NT2/D1 (cell line): ENCODE results near the gene CLEC9A.

Experiments used
- DNase-seq: peaks from one replicate; pipeline ENCODE4 v3.0.0-alpha.2; 2011; ENCODE audit warnings: low read depth, low spot score
- H3K27me3 ChIP-seq: 2 replicates; pipeline ENCODE4 v1.6.0; 2011; ENCODE audit warnings: mild to moderate bottlenecking; ENCODE audit not compliant: insufficient read length, insufficient read depth
- H3K36me3 ChIP-seq: 2 replicates; pipeline ENCODE4 v1.6.1; 2011; ENCODE audit warnings: mild to moderate bottlenecking, low read length, mixed read lengths; ENCODE audit not compliant: insufficient read depth, insufficient read length
- H3K4me1 ChIP-seq: 2 replicates; pipeline ENCODE4 v1.5.1; 2011; ENCODE audit not compliant: insufficient read depth, insufficient read length
- H3K4me3 ChIP-seq: 2 replicates; pipeline ENCODE4 v1.5.1; 2011; ENCODE audit warnings: low read depth; ENCODE audit not compliant: insufficient read length
- H3K9ac ChIP-seq: 2 replicates; pipeline ENCODE4 v1.6.0; 2011; ENCODE audit warnings: low read depth; ENCODE audit not compliant: insufficient read length
- H3K9me3 ChIP-seq: 2 replicates; pipeline ENCODE4 v1.5.1; 2011; ENCODE audit warnings: mild to moderate bottlenecking, low read length; ENCODE audit not compliant: insufficient read depth
- SUZ12 ChIP-seq: IDR thresholded peaks from 2 replicates; pipeline ENCODE4 v1.6.1; 2011; ENCODE audit not compliant: insufficient read length, insufficient read depth; ENCODE audit errors: extremely low read depth
- YY1 ChIP-seq: IDR thresholded peaks from 2 replicates; pipeline ENCODE4 v1.6.1; 2011; ENCODE audit not compliant: insufficient read length, insufficient read depth
- ZNF274 ChIP-seq: IDR thresholded peaks from 2 replicates; pipeline ENCODE4 v1.6.1; 2011; ENCODE audit warnings: mild to moderate bottlenecking, low read depth, low read length

The CLEC9A gene

GRCh38 chr12:10067264-10067663 lies 36.8 kb downstream of the CLEC9A start:
- Histone ChIP-seq H3K4me3 (no peak overlapping the region), H3K9ac (no peak overlapping the region), H3K4me1 (no peaks in the 10 kb centered on the region), H3K9me3 (no peaks in the 10 kb centered on the region), H3K27me3 (no peaks in the 10 kb centered on the region), H3K36me3 (no peaks in the 10 kb centered on the region)
- no peak for TF ChIP-seq SUZ12
- no peak for TF ChIP-seq YY1
- no peak for TF ChIP-seq ZNF274
- DNase-seq, result no peak

DNA sequence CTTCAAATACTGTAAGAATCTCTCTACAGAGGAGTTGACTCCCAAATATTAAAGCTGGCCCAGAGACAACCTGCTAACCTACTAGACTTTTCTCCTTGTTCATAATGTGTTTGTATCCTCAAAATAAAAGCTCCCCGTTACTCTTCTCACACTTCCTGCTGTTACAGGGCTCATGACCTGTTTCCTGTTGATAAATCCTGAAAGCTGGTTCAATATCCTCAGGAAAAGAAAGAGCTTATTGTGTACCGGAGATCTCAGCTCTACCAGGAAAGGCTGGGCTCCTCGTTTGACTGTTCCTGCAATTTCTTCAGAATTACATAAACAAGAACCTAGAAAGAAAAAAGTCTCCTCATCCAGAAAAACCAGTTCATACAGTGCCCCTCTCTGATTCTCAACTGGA lies 37.5 kb downstream of the CLEC9A start:
- TF ChIP-seq ZNF274 (no peak), YY1 (no peak), SUZ12 (no peak)
- H3K9ac ChIP-seq, result no peak overlapping the region
- H3K4me1 ChIP-seq, result no peaks in the 10 kb centered on the region
- no peak for DNase-seq
- no peaks in the 10 kb centered on the region for H3K36me3 ChIP-seq
- no peak overlapping the region for H3K4me3 ChIP-seq
- H3K27me3 ChIP-seq, result no peaks in the 10 kb centered on the region
- H3K9me3 ChIP-seq, result no peaks in the 10 kb centered on the region

DNA sequence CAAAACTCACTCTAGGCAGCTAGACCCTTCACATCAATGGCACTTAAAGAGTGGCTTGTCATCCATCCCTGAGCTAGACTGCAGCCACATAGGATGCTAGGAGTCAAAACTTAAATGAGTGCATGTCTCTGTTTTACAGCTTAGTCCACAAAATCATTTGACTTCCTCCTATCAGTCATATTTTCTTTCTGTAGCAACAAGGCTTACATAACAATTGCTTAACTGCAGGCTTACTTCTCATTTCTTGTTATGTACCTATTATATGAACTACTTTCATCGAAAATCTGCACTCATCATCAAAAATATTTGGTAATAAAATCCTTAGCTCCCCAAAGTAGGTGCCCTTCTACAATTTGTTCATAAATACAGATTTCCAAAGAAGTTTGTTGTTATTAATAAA lies 38.2 kb downstream of the CLEC9A start:
- Histone ChIP-seq H3K4me3 (no peak overlapping the region), H3K27me3 (no peaks in the 10 kb centered on the region), H3K9me3 (no peaks in the 10 kb centered on the region), H3K4me1 (no peaks in the 10 kb centered on the region), H3K36me3 (no peaks in the 10 kb centered on the region), H3K9ac (no peak overlapping the region)
- DNase-seq, result no peak
- TF ChIP-seq SUZ12, result no peak
- no peak for TF ChIP-seq ZNF274
- TF ChIP-seq YY1, result no peak

DNA sequence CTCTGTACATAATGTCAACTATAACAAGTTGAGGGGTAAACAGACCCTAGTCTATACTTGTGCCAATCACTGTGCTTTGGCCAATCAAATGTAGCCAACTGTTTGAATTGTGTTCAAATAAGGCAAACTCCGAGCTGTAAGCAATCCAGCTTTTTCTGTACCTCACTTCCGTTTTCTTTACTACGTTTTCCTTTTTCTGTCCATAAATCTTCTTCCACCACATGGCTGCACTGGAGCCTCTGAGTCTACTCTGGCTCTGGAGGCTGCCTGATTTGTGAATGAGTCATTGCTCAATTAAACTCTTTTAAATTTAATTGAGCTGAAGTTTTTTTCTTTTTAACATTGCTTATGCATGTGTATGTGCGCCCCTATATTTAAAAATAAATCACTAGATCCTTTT lies 38.6 kb downstream of the CLEC9A start:
- Histone ChIP-seq H3K9ac (no peak overlapping the region), H3K4me3 (no peak overlapping the region), H3K27me3 (no peaks in the 10 kb centered on the region), H3K9me3 (no peaks in the 10 kb centered on the region), H3K36me3 (no peaks in the 10 kb centered on the region), H3K4me1 (no peaks in the 10 kb centered on the region)
- DNase-seq, result no peak
- TF ChIP-seq YY1, result no peak
- no peak for TF ChIP-seq ZNF274
- no peak for TF ChIP-seq SUZ12

DNA sequence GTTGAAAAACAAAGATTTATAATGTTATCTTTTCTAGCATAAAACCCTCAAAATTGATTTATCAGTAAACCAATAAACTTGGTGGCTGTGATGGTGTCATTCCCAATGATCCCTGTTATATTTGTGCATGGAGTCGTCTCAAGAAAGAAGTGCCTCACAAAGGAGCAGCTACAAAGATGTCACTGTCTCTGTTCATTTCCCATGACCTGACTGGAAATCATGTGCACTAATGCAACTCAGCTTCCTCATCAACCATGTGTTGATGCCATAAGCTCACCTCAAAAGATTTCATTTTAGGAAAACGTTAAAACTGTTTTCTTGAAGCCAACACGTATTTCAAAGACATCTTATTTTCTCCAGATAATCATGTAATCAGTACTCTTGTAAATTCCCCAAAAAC lies 39.5 kb downstream of the CLEC9A start:
- Histone ChIP-seq H3K4me1 (no peaks in the 10 kb centered on the region), H3K9me3 (no peaks in the 10 kb centered on the region), H3K36me3 (no peaks in the 10 kb centered on the region), H3K9ac (no peak overlapping the region), H3K4me3 (no peak overlapping the region), H3K27me3 (no peaks in the 10 kb centered on the region)
- TF ChIP-seq ZNF274 (no peak), YY1 (no peak), SUZ12 (no peak)
- DNase-seq, result no peak

- TF ChIP-seq ZNF274 (no peak), SUZ12 (no peak)
- Histone ChIP-seq H3K27me3 (no peaks in the 10 kb centered on the region), H3K9me3 (no peaks in the 10 kb centered on the region), H3K36me3 (no peaks in the 10 kb centered on the region), H3K9ac (no peak overlapping the region), H3K4me1 (no peaks in the 10 kb centered on the region), H3K4me3 (no peak overlapping the region)
- no peak for DNase-seq
These were observed 39.9 kb downstream of the CLEC9A start for GRCh38 chr12:10070380-10070779.

DNA sequence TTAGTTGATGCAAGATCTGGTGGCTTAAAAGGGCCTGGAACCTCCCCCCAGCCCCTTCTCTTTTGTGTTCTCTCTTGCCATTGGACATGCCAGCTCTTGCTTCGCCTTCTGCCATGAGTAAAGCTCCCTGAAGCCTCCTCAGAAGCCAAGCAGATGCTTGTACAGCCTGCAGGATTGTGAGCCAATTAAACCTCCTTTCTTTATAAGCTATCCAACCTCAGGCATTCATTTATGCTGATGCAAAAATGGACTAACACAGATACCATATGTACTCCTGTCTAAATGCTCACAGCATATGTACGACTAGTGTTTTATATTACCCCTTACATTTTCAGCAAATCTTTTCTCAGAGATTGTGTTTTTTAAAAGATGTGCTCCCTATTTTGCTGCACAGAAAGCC lies 41.6 kb downstream of the CLEC9A start:
- no peaks in the 10 kb centered on the region for H3K4me1 ChIP-seq
- TF ChIP-seq SUZ12 (no peak), YY1 (no peak), ZNF274 (no peak)
- no peaks in the 10 kb centered on the region for H3K9me3 ChIP-seq
- H3K36me3 ChIP-seq, result no peaks in the 10 kb centered on the region
- no peaks in the 10 kb centered on the region for H3K27me3 ChIP-seq
- no peak overlapping the region for H3K9ac ChIP-seq
- H3K4me3 ChIP-seq, result no peak overlapping the region
- DNase-seq, result no peak

DNA sequence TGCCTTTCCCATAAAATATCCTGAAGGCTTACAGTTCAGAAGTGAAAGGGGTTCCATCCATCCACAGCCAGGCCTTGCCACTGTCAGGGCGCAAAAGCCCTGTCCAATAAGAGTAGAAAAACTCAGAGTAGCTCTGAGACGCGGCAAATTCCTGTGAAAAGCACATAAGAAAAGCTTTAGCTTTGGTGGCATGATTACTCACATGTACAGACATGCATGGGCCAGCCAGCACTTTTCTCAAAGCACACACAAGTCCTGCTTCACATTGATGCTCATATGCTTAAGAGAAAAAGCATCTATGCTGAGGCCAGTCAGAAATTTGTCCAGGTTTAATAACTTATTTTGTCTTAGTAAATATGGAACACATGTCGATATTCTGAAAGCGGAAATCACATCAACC lies 42.8 kb downstream of the CLEC9A start:
- Histone ChIP-seq H3K36me3 (no peaks in the 10 kb centered on the region), H3K4me3 (no peak overlapping the region), H3K27me3 (no peaks in the 10 kb centered on the region), H3K9ac (no peak overlapping the region), H3K4me1 (no peaks in the 10 kb centered on the region), H3K9me3 (no peaks in the 10 kb centered on the region)
- TF ChIP-seq ZNF274 (no peak), SUZ12 (no peak), YY1 (no peak)
- no peak for DNase-seq
